K562 (cell line): ENCODE results near the gene SERBP1. TPM values are rescaled to one million over a fixed set of nuclear protein-coding genes. Genes with fewer than 3 reads are reported as not detected.

Experiments used
- ATAC-seq: fragments of 200-7000 bp; cut with Tn5 transposase; 3 replicates; pipeline ENCODE4 v1.9.1; 2020; ENCODE audit warnings: moderate library complexity
- BruUV-seq: library from RNA; stranded (reverse); fragments of 400-500 nt; replicated peaks from 2 replicates; lab custom pipeline; 2021; lab: Mats Ljungman, UMichigan
- CTCF ChIA-PET: fragments of 300-600 bp; formaldehyde crosslinking; extraction: SDS; loops from one replicate; lab custom pipeline; 2021; ENCODE audit warnings: low intra/inter-chr PET ratio; lab: Yijun Ruan, JAX
- POLR2A ChIA-PET: fragments of 300-600, 350-650 bp; sonication (Branson Sonifier 250); formaldehyde crosslinking; extraction: SDS; loops from one replicate; lab custom pipeline; 2021; ENCODE audit warnings: antibody characterized with exemption, inconsistent platforms; lab: Yijun Ruan, JAX
- DNase-seq, 4 experiments: peaks; one replicate each; pipeline versions ENCODE4 v3.0.0 to v3.0.0-alpha.2; 2011 to 2018; ENCODE audit warnings: low spot score in 3 of 4, mixed read lengths in 3 of 4; ENCODE audit errors: extremely low read depth in 1 of 4
- FAIRE-seq: peaks from 2 replicates; lab custom pipeline; 2011; peaks lifted over from hg19 to GRCh38; lab: Jason Lieb, UNC
- H2AFZ ChIP-seq: 2 replicates; pipeline ENCODE4 v1.6.0; 2011; ENCODE audit warnings: low read depth, low read length, control low read depth, inconsistent platforms
- H3K27ac ChIP-seq: fragments of 200-600 bp; 3 replicates; pipeline ENCODE4 v1.8.0; 2011; ENCODE audit warnings: low read depth, mild to moderate bottlenecking, control low read depth, inconsistent platforms, low read length, moderate library complexity, mixed read lengths; ENCODE audit errors: extremely low read depth
- H3K27me3 ChIP-seq, 2 experiments: fragments of 300-600 bp in 1 of 2; 2 replicates in 1 of 2; 3 replicates in 1 of 2; pipeline versions ENCODE4 v1.6.0 to v1.8.0; 2011; ENCODE audit warnings: inconsistent platforms in 2 of 2, low read length in 2 of 2, mild to moderate bottlenecking in 1 of 2, mixed read lengths in 1 of 2, moderate library complexity in 1 of 2; ENCODE audit not compliant: control insufficient read depth in 2 of 2, insufficient read depth in 2 of 2
- H3K36me3 ChIP-seq: fragments of 300-600 bp; 3 replicates; pipeline ENCODE4 v1.8.0; 2011; ENCODE audit warnings: mild to moderate bottlenecking, low read length, inconsistent platforms; ENCODE audit not compliant: control insufficient read depth, insufficient read depth
- H3K4me1 ChIP-seq, 2 experiments: fragments of 200-600 bp in 1 of 2; replicated peaks in 1 of 2; 2 replicates in 1 of 2; 3 replicates in 1 of 2; pipeline versions ENCODE4 v1.5.1 to v1.8.0; 2011; ENCODE audit warnings: inconsistent platforms in 2 of 2, low read length in 2 of 2, mild to moderate bottlenecking in 1 of 2, mixed read lengths in 1 of 2, moderate library complexity in 1 of 2; ENCODE audit not compliant: control insufficient read depth in 2 of 2, insufficient read depth in 2 of 2
- H3K4me2 ChIP-seq: 2 replicates; pipeline ENCODE4 v1.6.1; 2011; ENCODE audit warnings: low read length, control low read depth, inconsistent platforms, mixed read lengths; ENCODE audit not compliant: insufficient read depth
- H3K4me3 ChIP-seq: fragments of 200-600 bp; sonication (generic), shearing (Covaris generic); 2 replicates; pipeline ENCODE4 v1.5.1; 2016; ENCODE audit warnings: control low read depth, inconsistent platforms
- H3K79me2 ChIP-seq: fragments of 200-600 bp; 3 replicates; pipeline ENCODE4 v1.8.0; 2011; ENCODE audit warnings: low read length, inconsistent platforms; ENCODE audit not compliant: control insufficient read depth, insufficient read depth
- H3K9ac ChIP-seq, 2 experiments: 2 replicates each; pipeline versions ENCODE4 v1.6.0 to v1.6.1; 2011; ENCODE audit warnings: low read depth in 2 of 2, low read length in 2 of 2, control low read depth in 1 of 2, inconsistent platforms in 1 of 2, mild to moderate bottlenecking in 1 of 2, mixed read lengths in 1 of 2; ENCODE audit not compliant: insufficient read depth in 1 of 2
- H3K9me1 ChIP-seq: one replicate; pipeline ENCODE4 v1.6.0; 2011; ENCODE audit warnings: inconsistent platforms, mild to moderate bottlenecking, low read length, moderate library complexity; ENCODE audit not compliant: control insufficient read depth, insufficient read depth
- H3K9me3 ChIP-seq: replicated peaks from 2 replicates; pipeline ENCODE4 v1.5.1; 2011; ENCODE audit warnings: low read depth, low read length, inconsistent platforms; ENCODE audit not compliant: control insufficient read depth, insufficient read depth
- H4K20me1 ChIP-seq: replicated peaks from 2 replicates; pipeline ENCODE4 v1.6.1; 2011; ENCODE audit warnings: low read length, inconsistent platforms, mixed read lengths; ENCODE audit not compliant: control insufficient read depth, insufficient read depth
- CEBPZ ChIP-seq: fragments of 150-350 bp; IDR thresholded peaks from 2 replicates; pipeline ENCODE4 v1.6.1; 2014; ENCODE audit warnings: low read depth, mild to moderate bottlenecking, low read length, borderline replicate concordance
- DACH1 ChIP-seq: fragments of 450-650 bp; IDR thresholded peaks from 2 replicates; pipeline ENCODE4 v1.6.1; 2018; ENCODE audit not compliant: partially characterized antibody
- FOSL1 ChIP-seq: fragments of 200-800 bp; sonication (Bioruptor generic); conservative IDR thresholded peaks from 2 replicates; pipeline ENCODE4 v1.6.1; 2016; ENCODE audit warnings: missing genetic modification characterization, missing compliant biosample characterization
- KLF10 ChIP-seq: fragments of 250-450 bp; sonication (Bioruptor Pico); IDR thresholded peaks from 2 replicates; pipeline ENCODE4 v1.6.1; 2021; ENCODE audit warnings: matching md5 sums
- RBM22 ChIP-seq: fragments of 200-400 bp; formaldehyde crosslinking; IDR thresholded peaks from 2 replicates; pipeline ENCODE4 v1.6.1; 2018; ENCODE audit warnings: low read length, low read depth; ENCODE audit not compliant: poor library complexity, severe bottlenecking
- ZBTB26 ChIP-seq: fragments of 450-650 bp; formaldehyde crosslinking; IDR thresholded peaks from 2 replicates; pipeline ENCODE4 v1.4.0; 2022; ENCODE audit warnings: missing genetic modification characterization
- ZNF124 ChIP-seq: sonication (generic); formaldehyde crosslinking; IDR thresholded peaks from 2 replicates; pipeline ENCODE4 v1.8.1; 2022; ENCODE audit warnings: missing genetic modification reagents
- ZNF143 ChIP-seq: sonication (generic); formaldehyde crosslinking; IDR thresholded peaks from 2 replicates; pipeline ENCODE4 v1.9.0; 2022; ENCODE audit warnings: mild to moderate bottlenecking, missing genetic modification reagents
- ZNF511 ChIP-seq: sonication (generic); formaldehyde crosslinking; IDR thresholded peaks from 2 replicates; pipeline ENCODE4 v1.8.0; 2022; ENCODE audit warnings: mild to moderate bottlenecking, missing genetic modification reagents
- ZNF518B ChIP-seq: fragments of 250-450 bp; sonication (Bioruptor Pico); IDR thresholded peaks from 2 replicates; pipeline ENCODE4 v1.5.0; 2021; ENCODE audit warnings: mild to moderate bottlenecking, moderate library complexity
- in situ Hi-C: fragments of 300-500 bp; cut with MboI; formaldehyde crosslinking; loops from 4 replicates; pipeline ENCODE4 v1.15.0; 2018; ENCODE audit warnings: inconsistent platforms, mixed read lengths
- intact Hi-C: fragments of 100-400 bp; cut with micrococcal nuclease; formaldehyde crosslinking; loops from 2 replicates; pipeline ENCODE4 v1.14.2; 2022
- polyA plus RNA-seq, 8 experiments: library from polyadenylated mRNA; depleted of rRNA in 4 of 8; stranded (reverse) in 5 of 8; unstranded in 3 of 8; fragments of >200 nt; fragmentation: Nextera tagmentation in 2 of 8; fragmentation: Illumina TruSeq in 1 of 8; extraction: Ambion mirVana in 2 of 8; extraction: Trizol in 1 of 8; gene quantifications; 2 replicates each; pipeline versions ENCODE4 v1.2.1 to v1.2.3, GENCODE V29; 2011 to 2014; ENCODE audit warnings: inconsistent platforms in 1 of 8, missing spikeins in 1 of 8
- total RNA-seq, 7 experiments: library from RNA; depleted of rRNA in 6 of 7; stranded (reverse); fragments of >200 nt in 6 of 7; fragmentation: Illumina TruSeq in 2 of 7; extraction: Trizol in 2 of 7; gene quantifications; 2 replicates each; pipeline versions ENCODE4 v1.2.1 to v1.2.3, GENCODE V29; 2011 to 2021; ENCODE audit warnings: low replicate concordance in 1 of 7

The SERBP1 gene
- total and polyA plus RNA-seq, 9 of the 15 experiments (the other 6 are each of a cell fraction or from before 2014, with no cell fraction given): 79.9 to 761 (median 464) TPM

GRCh38 chr1:67372898-67373297 lies 57.3 kb downstream of the SERBP1 start:
- intact Hi-C loops (no loop called here), in situ Hi-C loops (no loop called here)
- Histone ChIP-seq H3K9ac (no peak overlapping the region), H3K27me3 (no peaks in the 10 kb centered on the region), H3K79me2 (no peaks in the 10 kb centered on the region), H3K9me1 (no peaks in the 10 kb centered on the region), H3K4me1 (peaks cover 0 to 16% of the 10 kb centered on the region in 2 experiments; a peak in 2 of 5 replicates), H3K4me3 (no peak overlapping the region), H2AFZ (no peak overlapping the region), H3K36me3 (no peaks in the 10 kb centered on the region), H3K4me2 (no peak overlapping the region), H3K9me3 (no peaks in the 10 kb centered on the region), H3K27ac (no peak overlapping the region), H4K20me1 (no peaks in the 10 kb centered on the region)
- FAIRE-seq: no peak
- no TSS peak for BruUV-seq
- ATAC-seq: no peak
- TF ChIP-seq FOSL1 (tag): no peak
- TF ChIP-seq RBM22: no peak
- TF ChIP-seq ZNF518B (CRISPR knock-in tag): no peak
- TF ChIP-seq KLF10 (CRISPR knock-in tag): no peak
- no peak for TF ChIP-seq CEBPZ
- TF ChIP-seq DACH1: no peak
- TF ChIP-seq ZNF124: no peak
- TF ChIP-seq ZNF511 (CRISPR knock-in tag): no peak
- TF ChIP-seq ZNF143 (CRISPR knock-in tag): no peak
- no peak for TF ChIP-seq ZBTB26 (CRISPR knock-in tag)
- DNase-seq: no peak
- ChIA-PET CTCF (interaction anchor here (0.6 kb wide), 1 partner anchor 12 kb away, joined by 3 read pairs; no protein-coding TSS in a partner anchor), POLR2A (no interaction called here)
